ENCODE results near the gene E2F2.
A peak's percentile ranks its signal among the peaks of the same experiment; 100 is the strongest.
"Not testable (repeated sequence)": the region's sequence is repeated elsewhere in the genome, so short reads cannot be mapped to it uniquely, and the experiment has no call there.

E2F2 gene

DNA sequence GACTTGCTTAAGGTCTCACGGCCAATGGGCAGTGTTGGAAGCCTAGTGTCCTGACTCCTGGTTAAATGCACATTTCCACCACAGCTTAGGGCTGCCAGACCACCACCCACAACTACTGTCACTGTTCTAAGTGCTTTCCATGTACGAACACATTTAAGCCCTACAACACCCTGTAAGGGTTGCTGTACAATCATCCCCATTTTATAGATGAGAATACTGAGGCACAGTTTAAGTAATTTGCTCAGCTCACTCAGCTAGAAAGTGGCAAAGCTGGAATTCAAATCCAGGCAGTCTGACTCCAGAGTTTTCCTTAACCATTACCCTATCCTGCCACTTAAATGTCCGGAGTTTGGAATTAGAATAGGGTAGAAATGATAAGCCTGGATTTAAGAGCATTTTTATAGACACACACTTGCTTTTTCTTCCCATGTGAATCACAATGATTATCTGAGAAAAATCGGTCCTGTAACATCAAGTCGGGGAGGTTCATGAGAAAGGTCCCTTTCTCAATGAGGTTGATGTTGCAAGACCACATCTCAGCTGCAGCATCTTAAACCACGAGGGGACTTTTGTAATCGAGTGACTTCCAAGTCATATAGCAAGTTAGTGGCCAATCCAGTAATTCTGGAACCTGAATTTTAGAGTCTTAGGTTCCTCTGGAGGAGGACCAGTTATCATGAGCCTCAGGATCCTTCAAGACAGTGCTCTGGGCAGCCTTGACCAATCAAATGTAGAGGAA, 8.6 kb downstream of the E2F2 start:
- DNase-seq (ENCODE audit: low spot score): no peak

DNA sequence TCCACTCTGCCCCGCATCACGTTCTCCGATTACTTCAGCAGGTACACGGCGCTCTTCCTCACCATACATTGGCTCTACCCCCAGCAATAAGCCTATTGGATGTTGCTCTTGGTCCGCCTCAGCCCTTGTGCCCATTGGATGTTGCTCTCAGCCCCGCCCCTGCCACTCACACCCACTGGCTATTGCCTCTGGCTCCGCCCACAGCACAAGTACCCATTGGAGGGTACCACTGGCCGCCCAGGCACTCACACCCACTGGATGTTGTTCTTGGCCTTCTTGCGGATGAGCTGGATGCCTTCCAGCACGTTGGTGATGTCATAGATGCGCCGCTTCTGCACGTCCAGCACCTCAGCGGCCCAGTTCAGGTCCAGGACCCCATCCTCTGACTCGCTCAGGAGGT, 9.4 kb downstream of the E2F2 start:
- no peak for DNase-seq (ENCODE audit: low spot score)

DNA sequence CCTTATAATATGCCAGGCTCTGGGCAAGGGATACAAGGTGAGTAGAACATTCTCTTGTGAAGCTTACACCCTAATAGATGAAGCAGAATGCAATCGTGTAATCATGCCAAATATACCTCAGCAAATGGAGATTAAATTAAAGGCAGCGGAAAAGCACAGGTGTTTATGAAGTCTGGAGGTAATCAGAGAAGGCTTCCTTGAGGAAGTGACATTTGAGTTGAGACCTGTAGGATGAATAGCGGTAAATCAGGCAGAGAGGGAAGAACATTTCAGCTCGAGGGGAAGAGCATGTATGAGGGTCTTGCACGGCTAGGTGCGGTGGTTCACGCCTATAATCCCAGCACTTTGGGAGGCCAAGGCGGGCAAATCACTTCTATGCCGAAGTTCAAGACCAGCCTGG, 13.5 kb downstream of the E2F2 start:
- DNase-seq (ENCODE audit: low spot score): no peak

DNA sequence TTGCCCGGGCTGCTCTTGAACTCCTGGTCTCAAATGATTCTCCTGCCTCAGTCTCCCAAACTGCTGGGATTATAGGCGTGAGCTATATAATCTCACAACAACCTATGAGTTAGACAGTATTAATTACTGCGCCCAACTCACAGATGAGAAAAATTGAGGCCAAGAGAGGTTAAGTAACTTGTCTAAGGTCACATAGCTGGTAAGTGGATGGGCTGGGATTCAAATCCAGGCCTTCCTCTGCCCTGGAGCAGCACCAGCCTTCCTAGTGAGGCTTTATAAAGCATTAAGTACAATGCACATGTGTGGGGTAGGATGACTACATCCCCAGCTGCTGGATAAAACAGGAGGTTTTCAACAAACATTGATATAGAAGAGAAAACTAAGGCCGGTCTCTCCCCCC, 15.1 kb downstream of the E2F2 start:
- no peak for DNase-seq (ENCODE audit: low spot score)

DNA sequence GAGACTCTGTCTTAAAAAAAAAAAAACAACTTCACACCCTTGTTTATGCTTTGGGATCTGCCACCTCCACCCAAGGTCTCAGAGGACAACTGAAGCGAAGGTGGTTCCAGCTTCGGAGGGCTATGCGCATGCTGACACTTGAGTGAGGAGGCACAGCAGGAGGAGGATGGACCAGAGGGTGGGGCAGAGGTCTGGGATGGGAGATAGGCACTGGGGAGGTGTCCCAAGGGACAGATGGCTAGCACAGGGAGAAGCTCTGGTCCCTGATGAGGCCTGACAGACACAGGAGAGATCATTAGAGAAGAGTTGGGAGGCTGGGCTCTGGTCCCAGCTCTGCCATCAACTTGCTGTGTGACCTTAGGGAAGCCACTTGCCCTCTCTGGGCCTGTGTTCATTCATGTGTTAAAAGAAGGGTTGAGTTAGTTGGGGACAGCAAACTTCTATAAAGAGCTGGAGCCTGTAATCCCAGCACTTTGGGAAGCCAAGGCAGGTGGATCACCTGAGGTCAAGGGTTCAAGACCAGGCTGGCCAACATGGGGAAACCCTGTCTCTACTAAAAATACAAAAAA, 16.8 kb downstream of the E2F2 start:
- DNase-seq (ENCODE audit: low spot score): no peak

DNA sequence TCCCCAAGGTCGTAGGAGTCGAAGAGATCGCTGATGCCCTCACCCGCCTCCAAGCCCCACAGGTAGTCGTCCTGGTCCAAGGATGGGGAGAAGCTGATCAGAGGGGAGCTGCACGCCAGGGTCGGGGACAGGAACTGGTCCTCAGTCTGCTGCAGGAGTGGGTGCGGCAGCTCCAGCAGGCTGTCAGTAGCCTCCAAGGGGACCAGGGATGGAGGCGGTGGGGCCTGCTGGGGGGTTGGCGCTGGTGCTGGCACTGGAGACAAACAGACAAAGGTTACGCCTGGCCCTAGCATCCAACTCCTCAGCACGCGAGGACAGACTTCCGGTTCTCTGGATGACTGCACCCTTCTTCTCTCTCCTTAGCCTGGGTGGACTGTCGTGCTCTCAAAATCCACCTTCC, 21.1 kb downstream of the E2F2 start:
- no peak for DNase-seq (ENCODE audit: low spot score)

DNA sequence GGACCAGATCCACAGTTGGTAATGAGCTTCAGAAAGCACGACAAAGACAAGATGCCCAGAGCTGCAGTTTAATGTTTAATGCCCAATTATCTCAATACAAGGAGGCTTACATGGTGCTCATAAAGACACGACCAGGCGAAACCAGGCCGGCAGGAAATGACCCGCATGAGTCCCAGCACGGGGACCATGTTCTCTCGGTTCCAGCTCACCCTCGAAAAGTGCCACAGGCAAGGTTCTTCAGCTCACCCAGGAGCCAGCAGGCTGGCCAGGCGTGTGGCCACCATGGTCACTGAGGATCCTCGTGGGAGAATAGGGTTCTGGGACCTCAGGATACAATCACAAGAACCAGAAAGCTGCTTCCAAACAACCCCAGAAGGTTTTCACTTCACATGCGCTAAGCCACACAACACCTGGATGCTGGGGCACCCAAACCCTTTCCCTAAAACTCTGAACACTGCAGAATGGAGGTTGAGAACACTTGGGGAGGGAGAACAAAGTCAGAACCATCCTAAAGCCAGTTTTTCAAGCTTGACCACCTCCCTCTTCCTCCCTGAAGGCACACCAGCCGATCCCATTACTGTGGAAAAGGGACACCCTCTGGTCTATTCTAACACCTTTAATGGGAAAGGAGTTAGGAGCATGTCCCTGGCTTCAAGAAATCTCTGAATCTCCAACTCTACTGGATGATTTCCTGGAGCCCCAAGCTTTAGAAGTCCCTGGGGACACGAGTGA, 24.5 kb downstream of the E2F2 start:
- DNase-seq (ENCODE audit: low spot score): no peak

DNA sequence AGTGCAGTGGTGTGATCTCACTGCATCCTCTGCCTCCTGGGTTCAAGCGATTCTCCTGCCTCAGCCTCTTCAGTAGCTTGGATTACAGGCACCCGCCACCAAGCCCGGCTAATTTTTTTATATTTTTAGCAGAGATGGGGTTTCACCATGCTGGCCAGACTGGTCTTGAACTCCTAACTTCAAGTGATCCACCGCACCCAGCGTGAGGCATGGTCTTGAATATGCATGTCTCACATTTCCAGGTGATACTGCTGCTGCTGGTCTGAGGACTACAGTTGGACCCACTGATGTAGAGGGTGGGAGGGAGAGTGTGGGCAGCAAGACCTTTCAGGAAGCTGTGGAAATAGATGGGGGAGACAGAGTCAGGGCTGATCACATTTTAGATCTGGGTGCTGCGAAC, 25.2 kb downstream of the E2F2 start:
- DNase-seq (ENCODE audit: low spot score): no peak

DNA sequence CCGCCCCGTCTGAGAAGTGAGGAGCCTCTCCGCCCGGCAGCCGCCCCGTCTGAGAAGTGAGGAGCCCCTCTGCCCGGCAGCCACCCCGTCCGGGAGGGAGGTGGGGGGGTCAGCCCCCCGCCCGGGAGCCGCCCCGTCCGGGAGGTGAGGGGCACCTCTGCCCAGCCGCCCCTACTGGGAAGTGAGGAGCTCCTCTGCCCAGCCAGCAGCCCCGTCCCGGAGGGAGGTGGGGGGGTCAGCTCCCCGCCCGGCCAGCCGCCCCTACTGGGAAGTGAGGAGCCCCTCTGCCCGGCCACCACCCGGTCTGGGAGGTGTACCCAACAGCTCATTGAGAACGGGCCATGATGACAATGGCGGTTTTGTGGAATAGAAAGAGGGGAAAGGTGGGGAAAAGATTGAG, 26.9 kb downstream of the E2F2 start:
- DNase-seq (ENCODE audit: low spot score): not testable (repeated sequence)

DNA sequence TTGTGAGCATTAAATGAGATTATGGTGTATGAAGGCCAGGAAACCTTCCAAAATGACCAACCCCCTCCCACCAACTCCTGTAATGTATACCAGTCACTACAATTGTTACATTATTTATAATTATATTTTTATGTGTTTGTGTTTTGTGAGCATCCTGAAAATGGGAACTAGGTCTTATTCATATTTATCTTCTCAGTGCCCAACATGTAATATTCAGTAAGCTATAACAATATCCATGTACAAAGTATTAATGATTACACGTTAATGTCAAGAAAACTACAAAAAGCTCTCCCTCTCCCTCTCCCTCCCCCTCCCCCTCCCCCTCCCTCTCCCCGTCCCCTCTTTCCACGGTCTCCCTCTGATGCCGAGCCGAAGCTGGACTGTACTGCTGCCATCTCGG, 28.1 kb downstream of the E2F2 start:
- DNase-seq (ENCODE audit: low spot score): no peak

DNA sequence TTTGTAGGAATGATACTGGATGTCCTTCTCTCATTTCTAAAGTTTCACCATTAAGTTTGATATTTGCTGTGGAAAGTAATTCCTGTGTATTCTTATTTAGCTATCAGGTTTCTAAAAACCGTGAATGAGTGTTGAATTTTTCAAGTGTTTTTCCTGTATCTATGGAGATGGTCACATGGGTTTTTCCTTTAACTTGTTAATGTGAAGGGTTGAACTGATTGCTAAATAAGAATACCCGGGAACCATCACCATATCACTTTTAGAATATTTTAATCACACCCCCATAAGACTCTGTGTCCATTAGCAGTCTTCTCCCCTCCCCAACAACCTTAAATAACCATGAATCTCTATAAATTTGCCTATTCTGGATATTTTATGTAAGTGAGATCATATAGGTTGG, 30.6 kb downstream of the E2F2 start:
- no peak for DNase-seq (ENCODE audit: low spot score)

DNA sequence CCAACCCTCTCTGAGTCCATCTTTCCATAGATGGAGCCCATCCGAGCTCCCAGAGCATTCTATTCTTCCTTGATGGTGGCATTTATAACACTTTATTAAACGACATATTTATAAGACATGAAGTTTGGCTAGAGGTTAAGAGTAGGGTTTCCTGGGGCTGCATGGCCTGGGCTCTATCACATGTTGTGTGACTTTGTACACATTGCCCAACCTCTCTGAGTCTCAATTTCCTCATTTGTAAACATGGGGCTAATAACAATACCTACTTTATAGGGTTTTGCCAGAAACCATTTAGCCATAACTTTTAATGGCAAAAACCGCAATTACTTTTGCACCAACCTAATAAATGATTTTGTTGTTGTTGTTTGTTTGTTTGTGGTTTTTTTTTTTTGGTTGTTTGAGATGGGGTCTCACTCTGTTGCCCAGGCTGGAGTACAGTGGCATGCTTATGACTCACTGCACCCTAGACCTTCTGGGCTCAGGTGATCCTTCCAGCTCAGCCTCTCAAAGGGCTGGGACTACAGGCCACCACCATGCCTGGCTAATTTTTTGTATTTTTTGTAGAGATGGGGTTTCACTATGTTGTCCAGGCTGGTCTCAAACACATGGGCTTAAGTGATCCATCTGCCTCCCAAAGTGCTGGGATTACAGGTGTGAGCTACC, 33.1 kb downstream of the E2F2 start:
- no peak for DNase-seq (ENCODE audit: low spot score)

DNA sequence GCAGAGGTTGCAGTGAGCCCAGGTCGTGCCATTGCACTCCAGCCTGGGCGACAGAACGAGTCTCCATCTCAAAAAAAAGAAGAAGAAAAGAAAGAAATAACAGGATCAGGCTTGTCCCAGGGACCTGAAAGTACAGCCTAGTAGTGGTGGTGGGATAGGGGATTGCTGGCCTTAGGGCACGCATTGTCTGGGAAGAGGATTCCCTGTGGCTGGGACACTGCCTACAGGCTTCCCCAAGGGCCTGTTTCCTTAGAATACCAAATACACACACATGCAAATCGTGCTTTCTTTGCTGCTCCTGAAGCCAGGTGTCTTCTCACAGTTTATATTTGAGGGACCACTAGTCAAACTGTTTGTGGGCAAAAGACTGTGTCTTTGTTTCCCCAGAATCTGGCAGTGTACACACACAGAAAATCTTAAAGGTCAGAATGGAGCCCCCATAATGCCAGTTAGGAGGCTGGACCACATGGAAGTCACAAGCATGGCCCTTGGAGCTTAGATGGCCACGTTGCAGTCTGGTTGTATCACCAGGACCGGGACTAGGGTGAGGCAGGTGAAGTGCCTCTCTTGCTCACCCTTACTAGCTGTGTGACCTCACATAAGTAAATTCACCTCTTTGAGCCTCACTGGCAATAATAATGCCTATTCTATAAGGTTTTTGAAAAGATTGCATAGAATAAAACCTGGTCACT, 34.4 kb downstream of the E2F2 start:
- no peak for DNase-seq (ENCODE audit: low spot score)

DNA sequence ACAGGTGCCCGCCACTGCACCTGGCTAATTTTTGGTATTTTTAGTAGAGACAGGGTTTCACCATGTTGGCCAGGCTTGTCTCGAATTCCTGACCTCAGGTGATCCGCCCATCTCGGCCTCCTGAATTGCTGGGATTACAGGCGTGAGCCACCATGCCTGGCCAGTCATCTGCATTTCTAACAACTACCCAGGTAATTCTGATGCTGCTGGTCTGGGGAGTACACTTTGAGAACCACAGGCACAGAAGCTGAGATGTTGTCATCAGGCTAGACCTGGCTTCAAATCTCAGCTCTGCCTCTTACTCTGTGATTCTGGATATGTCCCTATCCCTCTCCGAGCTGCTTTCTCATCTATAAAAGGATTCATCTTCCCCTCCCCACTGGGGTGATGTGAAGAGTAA, 36.2 kb downstream of the E2F2 start:
- DNase-seq (ENCODE audit: low spot score): not testable (repeated sequence)

DNA sequence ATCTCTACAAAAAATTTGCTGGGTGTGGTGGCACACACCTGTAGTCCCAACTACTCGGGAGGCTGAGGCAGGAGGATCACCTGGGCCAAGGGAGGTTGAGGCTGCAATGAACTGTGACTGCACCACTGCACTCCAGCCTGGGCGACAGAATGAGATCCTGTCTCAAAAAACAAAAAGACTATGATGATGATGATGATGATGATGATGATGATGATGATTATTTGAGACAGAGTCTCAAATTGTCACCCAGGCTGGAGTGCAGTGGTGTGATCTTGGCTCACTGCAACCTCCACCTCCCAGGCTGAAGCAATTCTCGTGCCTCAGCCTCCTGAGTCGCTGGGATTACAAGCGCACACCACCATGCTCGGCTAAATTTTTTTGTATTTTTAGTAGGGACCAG, 38.3 kb downstream of the E2F2 start:
- DNase-seq (ENCODE audit: low spot score): not testable (repeated sequence)

DNA sequence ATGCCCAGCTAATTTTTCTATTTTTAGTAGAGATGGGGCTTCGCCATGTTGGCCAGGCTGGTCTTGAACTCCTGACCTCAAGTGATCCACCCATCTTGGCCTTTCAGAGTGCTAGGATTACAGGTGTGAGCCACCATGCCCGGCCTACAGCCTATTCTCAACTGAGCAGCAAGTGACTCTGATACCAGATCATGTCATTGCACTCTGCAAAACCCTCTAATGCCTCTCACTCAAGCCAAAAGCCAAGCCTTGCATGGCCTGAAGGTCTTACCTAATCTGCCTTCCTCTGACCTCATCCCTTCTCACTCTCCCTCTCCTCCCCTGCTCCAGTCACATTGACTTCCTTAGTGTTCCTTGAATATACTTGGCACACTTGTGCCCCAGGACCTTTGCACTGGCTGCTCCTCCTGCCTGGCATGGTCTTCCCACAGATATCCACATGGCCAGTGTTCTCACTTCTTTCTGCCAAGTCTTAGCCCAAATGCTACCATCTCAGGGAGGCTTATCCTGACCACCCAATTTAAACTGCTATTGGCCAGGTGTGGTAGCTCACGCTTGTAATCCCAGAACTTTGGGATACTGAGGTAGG, 38.8 kb downstream of the E2F2 start:
- DNase-seq (ENCODE audit: low spot score): no peak

DNA sequence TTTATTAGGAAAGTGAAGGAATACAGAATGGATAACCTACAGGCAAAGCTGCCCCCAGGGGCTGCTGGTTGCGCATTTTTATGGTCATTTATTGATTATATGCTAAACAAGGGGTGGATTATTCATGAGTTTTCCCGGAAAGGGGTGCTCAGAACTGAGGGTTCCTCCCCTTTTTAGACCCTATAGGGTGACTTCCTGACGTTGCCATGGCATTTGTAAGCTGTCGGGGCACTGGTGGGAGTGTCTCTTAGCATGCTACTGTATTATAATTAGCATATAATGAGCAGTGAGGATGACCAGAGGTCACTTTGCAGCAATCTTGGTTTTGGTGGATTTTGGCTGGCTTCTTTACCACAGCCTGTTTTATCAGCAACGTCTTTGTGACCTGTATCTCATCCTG, 41.2 kb downstream of the E2F2 start:
- no peak for DNase-seq (ENCODE audit: low spot score)

DNA sequence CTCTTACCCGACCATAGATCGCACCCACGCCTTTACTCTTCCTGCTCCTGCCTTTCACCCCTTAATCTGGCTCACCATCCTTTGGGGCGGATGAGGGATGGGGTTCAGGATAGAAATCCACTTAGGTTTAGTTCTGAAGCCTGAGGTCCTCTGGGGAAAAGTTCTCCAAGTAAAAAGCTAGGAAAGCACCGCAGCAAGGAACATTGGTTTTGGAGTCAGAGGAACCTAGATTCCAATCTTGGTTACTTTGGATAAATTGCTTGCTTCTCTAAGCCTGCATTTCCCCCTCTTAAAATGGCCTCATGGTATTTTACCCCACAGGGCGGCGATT, 46.1 kb downstream of the E2F2 start:
- DNase-seq (ENCODE audit: low spot score): no peak

DNA sequence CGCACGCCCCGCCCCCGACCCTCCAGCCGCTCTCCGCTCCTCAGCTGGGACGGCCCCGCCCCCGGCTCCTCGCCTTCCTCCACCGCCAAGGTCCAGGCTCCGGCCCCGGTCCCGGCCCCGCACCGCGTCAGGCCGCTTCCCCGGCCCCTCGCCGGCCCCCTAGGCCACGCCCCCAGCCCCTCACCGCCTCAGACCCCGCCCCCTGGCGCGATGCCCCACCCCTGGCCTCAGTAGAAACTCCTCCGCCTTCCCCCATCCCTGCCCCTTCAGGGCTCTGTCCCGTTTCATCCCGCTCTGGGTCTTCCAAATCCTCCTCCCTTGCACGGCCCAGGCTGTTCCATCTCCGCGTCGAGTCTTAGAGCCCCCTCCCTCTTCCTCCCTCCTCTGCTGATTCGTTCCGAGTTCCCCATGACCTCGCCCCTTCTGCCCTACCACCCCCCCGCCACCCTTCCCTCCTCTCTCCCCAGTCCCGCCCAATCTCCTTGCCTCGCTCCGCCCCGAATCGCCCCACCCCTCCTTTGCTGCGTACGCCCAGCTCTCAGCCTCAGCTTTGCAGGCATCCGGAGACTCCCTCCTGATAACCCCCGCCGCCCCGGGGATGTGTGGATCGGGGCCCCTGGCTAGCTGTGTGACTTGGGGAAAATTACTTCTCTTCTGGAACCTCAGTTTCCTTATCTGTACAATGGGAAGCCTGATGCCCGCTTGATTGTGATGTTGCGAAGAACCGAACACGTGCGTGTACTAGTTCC, 46.6 kb downstream of the E2F2 start:
- DNase-seq (ENCODE audit: low spot score): peak; percentile 98

DNA sequence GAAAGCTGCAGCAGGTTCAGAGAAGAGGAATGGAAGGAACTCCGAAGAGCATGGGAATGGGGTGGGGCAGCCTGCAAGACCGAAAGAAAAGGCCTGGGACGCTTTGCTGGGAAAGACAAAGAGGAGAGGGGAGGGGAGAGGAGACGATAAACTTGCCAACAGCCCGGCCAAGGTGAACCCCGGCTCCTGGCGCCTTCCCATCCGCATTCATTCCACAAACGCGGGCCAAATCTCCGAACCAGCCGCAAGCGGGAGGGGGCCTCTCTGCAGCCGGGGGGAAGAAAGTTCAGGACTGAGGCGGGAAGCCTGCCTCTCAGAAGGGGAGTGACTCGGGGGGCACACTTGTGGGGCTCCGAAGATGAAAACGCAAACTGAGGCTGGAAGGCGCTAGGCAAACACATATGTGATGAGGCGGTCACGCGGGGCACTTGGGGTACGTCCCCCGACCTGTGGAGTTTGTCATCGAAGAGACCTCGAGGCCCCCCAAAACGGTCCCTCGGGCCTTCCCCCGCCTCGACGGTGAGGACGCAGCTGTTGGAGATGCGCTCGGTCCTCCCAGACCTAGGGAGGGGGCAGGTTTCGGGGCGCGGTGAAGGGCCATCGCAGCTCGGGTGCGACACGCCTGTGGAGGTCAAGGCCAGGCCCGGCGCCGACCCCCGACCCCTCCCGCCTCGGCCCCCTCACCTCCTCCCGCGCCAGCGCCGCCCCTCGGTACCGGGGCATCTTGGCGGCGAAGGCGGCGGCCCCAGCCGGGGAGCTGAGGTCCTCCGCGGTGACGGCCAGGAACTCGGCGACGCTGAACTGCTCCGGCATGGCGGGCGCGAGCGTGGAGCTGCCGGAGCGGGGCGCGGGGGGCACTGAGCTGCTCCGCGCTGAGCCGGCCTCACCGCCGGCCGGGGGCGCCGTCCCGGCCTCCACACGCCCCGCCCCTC, 47.4 kb downstream of the E2F2 start, which contains the start of gene ASAP3:
Gene ASAP3 (minus strand): TSS at position 859 of the 932 bp plus-strand sequence. CDS start 46 bp downstream, at position 813.
- DNase-seq (ENCODE audit: low spot score): peak; percentile 38
